Astrocyte of the hippocampus (primary cell): ENCODE results near the gene CLCF1.

Experiments used
- DNase-seq: peaks from one replicate; pipeline ENCODE4 v3.0.0; 2011; ENCODE audit warnings: low read depth, low spot score

The CLCF1 gene

GRCh38 chr11:67356864-67357561 lies 16.4 kb downstream of the CLCF1 start:
- DNase-seq: peak; percentile 91

- no peak for DNase-seq
Measured at GRCh38 chr11:67356387-67356863, 17.0 kb downstream of the CLCF1 start.

- no peak for DNase-seq
Measured at GRCh38 chr11:67355794-67356386, 17.5 kb downstream of the CLCF1 start.

- peak; percentile 31 for DNase-seq
Measured at GRCh38 chr11:67355023-67355793, 18.2 kb downstream of the CLCF1 start.

- peak; percentile 82 for DNase-seq
Measured at GRCh38 chr11:67354075-67355022, 19.0 kb downstream of the CLCF1 start.

GRCh38 chr11:67353317-67354074 lies 19.9 kb downstream of the CLCF1 start, which contains the start of gene POLD4:
Gene POLD4, minus strand, starts transcription at chr11:67353546. Its CDS starts 147 bp downstream, at chr11:67353399.
- peak; percentile 99 for DNase-seq

GRCh38 chr11:67352546-67353316 lies 20.7 kb downstream of the CLCF1 start:
- no peak for DNase-seq

GRCh38 chr11:67351275-67352005 lies 22.0 kb downstream of the CLCF1 start:
- peak; percentile 89 for DNase-seq

GRCh38 chr11:67349928-67350465 lies 23.4 kb downstream of the CLCF1 start:
- DNase-seq: no peak

- DNase-seq: no peak
Measured at GRCh38 chr11:67349457-67349856, 23.9 kb downstream of the CLCF1 start.

GRCh38 chr11:67349036-67349435 lies 24.4 kb downstream of the CLCF1 start:
- no peak for DNase-seq

GRCh38 chr11:67347964-67348749 lies 25.2 kb downstream of the CLCF1 start:
- DNase-seq: no peak

GRCh38 chr11:67345920-67346819 lies 27.2 kb downstream of the CLCF1 start:
- peak; percentile 62 for DNase-seq

- no peak for DNase-seq
Measured at GRCh38 chr11:67345247-67345919, 28.0 kb downstream of the CLCF1 start.

GRCh38 chr11:67344264-67344663 lies 29.1 kb downstream of the CLCF1 start:
- no peak for DNase-seq

- no peak for DNase-seq
Measured at GRCh38 chr11:67337257-67337656, 36.1 kb downstream of the CLCF1 start.
